Suprapubic skin (tissue), 4 donors: ENCODE data around the gene GNAO1. TPM values are rescaled to one million over a fixed set of nuclear protein-coding genes. Genes with fewer than 3 reads are reported as not detected.

Source experiments
- DNase-seq, 2 donors: peaks; one replicate each; pipeline ENCODE4 v3.0.0-alpha.2; 2019; ENCODE audit warnings: low spot score in 2 of 2
- H3K27ac ChIP-seq: fragments of 200-600 bp; sonication (generic); one replicate; pipeline ENCODE4 v1.5.1; 2019
- H3K27me3 ChIP-seq: fragments of 200-600 bp; sonication (generic); one replicate; pipeline ENCODE4 v1.5.1; 2019
- H3K36me3 ChIP-seq: fragments of 200-600 bp; sonication (generic); one replicate; pipeline ENCODE4 v1.5.1; 2019
- H3K4me1 ChIP-seq: fragments of 200-600 bp; sonication (generic); one replicate; pipeline ENCODE4 v1.5.1; 2019
- H3K4me3 ChIP-seq: fragments of 200-600 bp; sonication (generic); one replicate; pipeline ENCODE4 v1.5.1; 2019; ENCODE audit warnings: mild to moderate bottlenecking
- H3K9me3 ChIP-seq: fragments of 200-600 bp; sonication (generic); one replicate; pipeline ENCODE4 v1.5.1; 2019
- EP300 ChIP-seq: sonication (generic); formaldehyde crosslinking; IDR thresholded peaks from one replicate; pipeline ENCODE4 v1.6.1; 2017; ENCODE audit warnings: antibody characterized with exemption
- POLR2A ChIP-seq, 2 donors: fragments of 450-650 bp; IDR thresholded peaks; one replicate each; pipeline ENCODE4 v1.6.1; 2017; ENCODE audit warnings: antibody characterized with exemption in 2 of 2, mild to moderate bottlenecking in 2 of 2, moderate library complexity in 2 of 2
- POLR2AphosphoS5 ChIP-seq, 3 donors: sonication (generic); formaldehyde crosslinking; IDR thresholded peaks; one replicate each; pipeline ENCODE4 v1.6.1; 2017; ENCODE audit warnings: antibody characterized with exemption in 3 of 3
- WGBS: methylation state at CpG from one replicate; pipeline ENCODE4 v1.1.5; 2018; 5-methylcytosine and 5-hydroxymethylcytosine counted together
- total RNA-seq, 4 donors: library from RNA; depleted of rRNA; stranded (reverse); fragments of >200 nt; gene quantifications; one replicate each; pipeline ENCODE4 v1.1.0, GENCODE V29; 2016
- TF ChIP-seq, protein P1 (sequence below), 2 donors: fragments of 200-600 bp in 1 of 2; fragments of 450-650 bp in 1 of 2; sonication (generic) in 1 of 2; IDR thresholded peaks; one replicate each; pipeline ENCODE4 v1.5.1; 2016 to 2019; ENCODE audit warnings: antibody characterized with exemption in 2 of 2, mild to moderate bottlenecking in 1 of 2, moderate library complexity in 1 of 2

GNAO1 gene
- total RNA-seq, 4 donors from 2014 or later, result 2.4 to 7.6 (median 5.8) TPM

DNA sequence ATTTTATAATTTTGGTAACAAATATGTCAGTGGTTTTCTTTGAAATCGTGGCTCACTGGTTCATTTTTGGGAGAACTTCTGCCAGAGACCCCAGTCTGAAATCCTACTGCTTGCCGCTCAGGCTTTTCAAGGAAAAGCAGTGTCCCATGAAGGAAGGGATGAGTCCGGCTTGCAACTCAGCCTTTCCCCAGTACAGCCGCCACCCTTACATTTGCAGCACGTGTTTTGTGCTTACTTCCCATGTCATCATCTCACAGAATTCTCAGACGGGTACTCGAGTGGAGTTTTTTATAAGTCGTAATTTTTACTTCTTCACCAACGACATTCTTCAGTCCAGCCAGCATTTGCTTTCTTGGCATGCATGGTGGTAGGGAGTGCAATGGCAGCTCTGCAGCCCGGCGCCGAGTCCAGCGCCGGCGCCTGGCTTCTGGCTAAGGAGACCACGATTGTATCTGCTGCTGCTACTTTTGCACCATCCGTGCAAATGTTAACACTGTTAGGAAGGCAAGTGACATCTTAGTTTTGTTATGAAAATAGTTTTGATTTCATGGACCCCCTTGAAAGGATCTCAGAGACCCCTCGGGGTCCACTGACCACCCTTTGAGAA lies 123.1 kb downstream of the GNAO1 start:
- Histone ChIP-seq H3K4me3 (no peak overlapping the region), H3K9me3 (no peaks in the 10 kb centered on the region), H3K27ac (no peak overlapping the region), H3K27me3 (no peaks in the 10 kb centered on the region), H3K4me1 (peaks cover 9% of the 10 kb centered on the region), H3K36me3 (no peaks in the 10 kb centered on the region)
- DNase-seq, result no peak
- TF ChIP-seq POLR2A (IDR thresholded peaks at IDR 0.05) (no peak), EP300 (no peak), POLR2AphosphoS5 (IDR thresholded peaks at IDR 0.05) (no peak)
- TF ChIP-seq, protein P1, sequence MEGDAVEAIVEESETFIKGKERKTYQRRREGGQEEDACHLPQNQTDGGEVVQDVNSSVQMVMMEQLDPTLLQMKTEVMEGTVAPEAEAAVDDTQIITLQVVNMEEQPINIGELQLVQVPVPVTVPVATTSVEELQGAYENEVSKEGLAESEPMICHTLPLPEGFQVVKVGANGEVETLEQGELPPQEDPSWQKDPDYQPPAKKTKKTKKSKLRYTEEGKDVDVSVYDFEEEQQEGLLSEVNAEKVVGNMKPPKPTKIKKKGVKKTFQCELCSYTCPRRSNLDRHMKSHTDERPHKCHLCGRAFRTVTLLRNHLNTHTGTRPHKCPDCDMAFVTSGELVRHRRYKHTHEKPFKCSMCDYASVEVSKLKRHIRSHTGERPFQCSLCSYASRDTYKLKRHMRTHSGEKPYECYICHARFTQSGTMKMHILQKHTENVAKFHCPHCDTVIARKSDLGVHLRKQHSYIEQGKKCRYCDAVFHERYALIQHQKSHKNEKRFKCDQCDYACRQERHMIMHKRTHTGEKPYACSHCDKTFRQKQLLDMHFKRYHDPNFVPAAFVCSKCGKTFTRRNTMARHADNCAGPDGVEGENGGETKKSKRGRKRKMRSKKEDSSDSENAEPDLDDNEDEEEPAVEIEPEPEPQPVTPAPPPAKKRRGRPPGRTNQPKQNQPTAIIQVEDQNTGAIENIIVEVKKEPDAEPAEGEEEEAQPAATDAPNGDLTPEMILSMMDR (IDR thresholded peaks at IDR 0.05), result no peak
- 85% methylated on average over 18 of the region's 18 CpGs for WGBS

DNA sequence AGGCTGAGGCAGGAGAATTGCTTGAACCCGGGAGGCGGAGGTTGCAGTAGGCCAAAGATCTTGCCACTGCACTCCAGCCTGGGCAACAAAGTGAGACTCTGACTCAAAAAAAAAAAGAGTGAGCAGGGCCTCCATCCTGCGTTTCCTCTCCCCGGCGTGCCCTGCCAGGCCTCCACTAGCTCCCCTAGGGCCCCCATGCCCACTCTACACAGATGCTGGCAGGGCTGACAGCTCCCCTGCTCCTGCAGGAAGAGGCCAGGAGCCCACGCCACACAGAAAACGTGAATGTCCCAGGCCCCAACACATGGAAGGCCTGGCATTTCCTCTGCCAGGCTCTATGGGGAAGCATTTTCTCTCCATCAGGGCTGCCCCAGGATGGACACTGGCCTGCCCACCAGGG lies 124.7 kb downstream of the GNAO1 start:
- DNase-seq, result no peak
- H3K27ac ChIP-seq, result no peak overlapping the region
- TF ChIP-seq POLR2A (IDR thresholded peaks at IDR 0.05), result no peak
- H3K9me3 ChIP-seq, result no peaks in the 10 kb centered on the region
- H3K36me3 ChIP-seq, result no peaks in the 10 kb centered on the region
- WGBS, result 100% methylated on average over 7 of the region's 7 CpGs
- H3K4me3 ChIP-seq, result no peak overlapping the region
- H3K27me3 ChIP-seq, result no peaks in the 10 kb centered on the region
- H3K4me1 ChIP-seq, result peaks cover 9% of the 10 kb centered on the region

DNA sequence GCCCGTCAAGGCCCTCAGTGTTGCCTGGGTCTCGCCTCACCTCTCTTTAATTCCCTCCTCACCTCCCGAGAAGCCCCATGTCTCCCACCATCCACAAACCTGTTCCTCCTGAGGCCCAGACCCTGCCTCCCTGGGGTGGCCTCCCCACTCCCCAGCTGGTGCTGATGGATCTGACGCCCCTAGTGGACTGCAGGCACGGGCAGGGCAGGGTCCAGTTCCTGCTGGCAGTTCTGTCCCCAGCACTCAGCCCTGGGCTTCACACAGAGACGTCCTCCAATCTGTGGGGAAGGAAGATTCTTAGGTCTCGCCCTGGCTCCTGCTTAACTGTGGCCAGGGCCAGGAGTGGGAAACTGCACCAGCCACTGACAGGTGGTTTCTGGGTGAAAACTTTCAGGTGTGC lies 125.3 kb downstream of the GNAO1 start:
- TF ChIP-seq POLR2A (IDR thresholded peaks at IDR 0.05) (no peak), EP300 (no peak), POLR2AphosphoS5 (IDR thresholded peaks at IDR 0.05) (no peak)
- TF ChIP-seq, protein P1 (IDR thresholded peaks at IDR 0.05), result no peak
- Histone ChIP-seq H3K27ac (no peak overlapping the region), H3K9me3 (no peaks in the 10 kb centered on the region), H3K27me3 (no peaks in the 10 kb centered on the region), H3K4me1 (peaks cover 9% of the 10 kb centered on the region), H3K36me3 (no peaks in the 10 kb centered on the region), H3K4me3 (no peak overlapping the region)
- no peak for DNase-seq
- WGBS, result 93% methylated on average over 7 of the region's 7 CpGs

DNA sequence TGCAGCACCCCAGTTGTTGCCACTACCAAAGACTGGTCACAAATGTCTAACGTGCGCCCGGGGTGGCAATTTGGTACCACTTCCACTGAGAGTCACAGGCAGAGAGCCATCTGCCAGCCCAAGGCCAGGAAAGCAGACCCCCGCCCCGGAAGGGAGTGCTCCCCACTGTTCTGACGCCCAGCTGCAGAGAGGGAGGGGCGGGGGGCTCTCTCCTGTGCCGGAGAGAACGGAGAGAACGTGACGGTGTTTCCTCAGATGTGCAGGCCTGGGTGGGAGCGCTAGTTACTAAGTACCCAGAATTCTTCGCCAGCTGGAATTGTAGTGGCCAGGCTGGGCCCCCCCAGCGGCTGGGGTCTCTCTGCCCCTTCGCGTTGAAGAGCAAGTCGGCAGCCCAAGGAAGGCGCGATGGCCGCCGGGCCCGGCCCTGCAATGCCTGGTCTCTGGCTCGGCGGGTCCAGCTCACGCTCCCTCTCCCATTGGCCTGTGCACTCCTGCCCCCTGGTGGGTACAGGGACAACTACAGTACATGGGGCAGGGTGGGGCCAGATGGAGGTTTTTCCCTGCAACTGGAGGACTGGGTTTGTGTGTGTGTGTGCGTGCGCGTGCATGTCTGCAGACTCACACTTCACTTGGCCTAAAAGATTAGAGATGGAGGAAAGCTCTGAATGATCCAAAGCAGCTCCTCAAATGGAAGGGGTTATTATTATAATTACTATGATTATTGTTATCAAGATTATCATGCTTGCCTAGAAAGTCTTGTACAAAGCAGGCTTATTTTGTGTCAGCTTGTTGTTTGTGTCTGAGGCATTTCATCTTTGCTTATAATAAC lies 126.9 kb downstream of the GNAO1 start:
- no peaks in the 10 kb centered on the region for H3K27me3 ChIP-seq
- H3K4me3 ChIP-seq, result peak overlapping the region; percentile 28
- H3K27ac ChIP-seq, result no peak overlapping the region
- H3K36me3 ChIP-seq, result no peaks in the 10 kb centered on the region
- WGBS, result 4% methylated on average over 11 of the region's 28 CpGs
- H3K4me1 ChIP-seq, result peaks cover 9% of the 10 kb centered on the region
- H3K9me3 ChIP-seq, result no peaks in the 10 kb centered on the region
- TF ChIP-seq POLR2AphosphoS5 (IDR thresholded peaks at IDR 0.05), result no peak
- TF ChIP-seq, protein P1 (IDR thresholded peaks at IDR 0.05), result peak; percentile 93 to 96
- DNase-seq, result peak in 1 of 2 donors; percentile 85

DNA sequence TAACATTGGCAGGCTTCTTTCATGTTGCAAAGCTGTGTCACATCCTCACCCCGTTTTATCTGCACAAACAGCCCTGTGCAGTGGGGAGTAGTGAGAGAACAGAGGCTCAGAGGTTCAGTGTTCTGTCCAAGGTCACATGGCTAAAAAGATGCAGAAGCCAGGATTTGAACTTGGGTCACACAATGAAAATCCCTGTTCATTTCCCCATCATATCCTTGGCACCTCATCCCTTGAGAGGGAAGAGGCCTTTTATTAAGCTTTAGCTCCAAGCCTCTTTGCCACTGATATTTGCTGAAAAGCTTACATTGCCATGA lies 127.5 kb downstream of the GNAO1 start:
- H3K27ac ChIP-seq, result no peak overlapping the region
- peaks cover 9% of the 10 kb centered on the region for H3K4me1 ChIP-seq
- H3K27me3 ChIP-seq, result no peaks in the 10 kb centered on the region
- H3K36me3 ChIP-seq, result no peaks in the 10 kb centered on the region
- H3K9me3 ChIP-seq, result no peaks in the 10 kb centered on the region
- no peak for DNase-seq
- H3K4me3 ChIP-seq, result no peak overlapping the region
- WGBS, result 24% methylated on average over 1 of the region's 1 CpG
- TF ChIP-seq, protein P1 (IDR thresholded peaks at IDR 0.05), result no peak
- TF ChIP-seq POLR2A (IDR thresholded peaks at IDR 0.05), result no peak
- TF ChIP-seq EP300, result no peak
- TF ChIP-seq POLR2AphosphoS5 (IDR thresholded peaks at IDR 0.05), result no peak
